WTC11 (cell line): ENCODE results near the gene SH3D21.

Experiments used
- AFF4 ChIP-seq: sonication (generic); formaldehyde crosslinking; IDR thresholded peaks from 2 replicates; pipeline ENCODE4 v1.8.1; 2023; ENCODE audit warnings: mild to moderate bottlenecking, missing genetic modification reagents, borderline replicate concordance
- AR ChIP-seq: fragments of 250-450 bp; sonication (Bioruptor Pico); IDR thresholded peaks from 2 replicates; pipeline ENCODE4 v1.9.0; 2021; ENCODE audit warnings: mild to moderate bottlenecking
- ATF2 ChIP-seq: sonication (generic); formaldehyde crosslinking; IDR thresholded peaks from 2 replicates; pipeline ENCODE4 v1.8.1; 2022; ENCODE audit warnings: low read depth, missing genetic modification reagents, borderline replicate concordance
- ATF6 ChIP-seq: sonication (generic); formaldehyde crosslinking; IDR thresholded peaks from 2 replicates; pipeline ENCODE4 v1.8.1; 2023; ENCODE audit warnings: mild to moderate bottlenecking, missing genetic modification reagents
- CTCF ChIP-seq: fragments of 200-600 bp; IDR thresholded peaks from 2 replicates; pipeline ENCODE4 v1.8.0; 2022; ENCODE audit warnings: antibody characterized with exemption
- E2F4 ChIP-seq: sonication (generic); formaldehyde crosslinking; IDR thresholded peaks from 2 replicates; pipeline ENCODE4 v1.8.1; 2022; ENCODE audit warnings: low read depth, mild to moderate bottlenecking, moderate library complexity, missing genetic modification reagents, borderline replicate concordance
- E2F5 ChIP-seq: sonication (generic); formaldehyde crosslinking; IDR thresholded peaks from 2 replicates; pipeline ENCODE4 v1.8.1; 2022; ENCODE audit warnings: mild to moderate bottlenecking, moderate library complexity, missing genetic modification reagents
- NFYB ChIP-seq: sonication (generic); formaldehyde crosslinking; conservative IDR thresholded peaks from 2 replicates; pipeline ENCODE4 v1.8.0; 2022; ENCODE audit warnings: low read depth, missing genetic modification reagents
- NR2C2 ChIP-seq: sonication (generic); formaldehyde crosslinking; IDR thresholded peaks from 2 replicates; pipeline ENCODE4 v1.8.0; 2022; ENCODE audit warnings: mild to moderate bottlenecking, missing genetic modification reagents
- SMAD3 ChIP-seq: sonication (generic); formaldehyde crosslinking; IDR thresholded peaks from 2 replicates; pipeline ENCODE4 v1.8.0; 2022; ENCODE audit warnings: missing genetic modification reagents, mild to moderate bottlenecking, borderline replicate concordance
- TCF7 ChIP-seq: sonication (generic); formaldehyde crosslinking; IDR thresholded peaks from 2 replicates; pipeline ENCODE4 v1.8.0; 2022; ENCODE audit warnings: mild to moderate bottlenecking, low read depth, missing genetic modification reagents, moderate library complexity
- ZNF219 ChIP-seq: sonication (generic); formaldehyde crosslinking; IDR thresholded peaks from 2 replicates; pipeline ENCODE4 v1.8.0; 2023; ENCODE audit warnings: missing genetic modification reagents, mild to moderate bottlenecking, borderline replicate concordance
- ZNF423 ChIP-seq: fragments of 250-450 bp; sonication (Bioruptor Pico); IDR thresholded peaks from 2 replicates; pipeline ENCODE4 v2.1.2; 2022; ENCODE audit warnings: mild to moderate bottlenecking, moderate library complexity

GRCh38 chr1:36303650-36304360, 2.4 kb upstream of the SH3D21 start:
- TF ChIP-seq CTCF: no peak
- TF ChIP-seq E2F4 (CRISPR knock-in tag): no peak
- TF ChIP-seq NR2C2 (CRISPR knock-in tag): no peak
- TF ChIP-seq SMAD3 (CRISPR knock-in tag): no peak
- TF ChIP-seq ZNF423: no peak
- TF ChIP-seq ZNF219 (CRISPR knock-in tag): no peak
- TF ChIP-seq ATF2 (CRISPR knock-in tag): no peak
- TF ChIP-seq AR (CRISPR knock-in tag): no peak
- no peak for TF ChIP-seq AFF4 (CRISPR knock-in tag)
- no peak for TF ChIP-seq ATF6 (CRISPR knock-in tag)
- TF ChIP-seq E2F5: no peak
- no peak for TF ChIP-seq TCF7 (CRISPR knock-in tag)
- no peak for TF ChIP-seq NFYB (CRISPR knock-in tag)
